ENCODE measurements around the gene ANAPC2. TPM values are rescaled to one million over a fixed set of nuclear protein-coding genes. Genes with fewer than 3 reads are reported as not detected.

Gene ANAPC2
- polyA plus RNA-seq, 1 donor, result 47.0 TPM

- no peak overlapping the region for H3K4me3 ChIP-seq (ENCODE audit: low read length)
Observed at GRCh38 chr9:137221095-137221505, 32.7 kb upstream of the ANAPC2 start.

GRCh38 chr9:137220317-137221094 is 32.1 kb upstream of the ANAPC2 start:
- Histone ChIP-seq H3K4me3 (ENCODE audit: low read length) (no peak overlapping the region), H3K9me3 (ENCODE audit: control insufficient read depth, low read depth, low read length) (peaks cover 9% of the 10 kb centered on the region), H3K27ac (ENCODE audit: low read length) (no peak overlapping the region), H3K27me3 (ENCODE audit: control insufficient read depth, insufficient read depth, low read length) (no peaks in the 10 kb centered on the region), H3K4me1 (ENCODE audit: control insufficient read depth, insufficient read depth, low read length) (peaks cover 48% of the 10 kb centered on the region), H3K36me3 (ENCODE audit: control insufficient read depth, insufficient read depth, low read length) (peaks cover 5% of the 10 kb centered on the region)
- no CpG with 5 or more reads among the region's 52 CpGs for WGBS (ENCODE audit: insufficient coverage, low lambda C conversion rate)
- no peak for DNase-seq

More at GRCh38 chr9:137221095-137221505, 32.7 kb upstream of the ANAPC2 start:
- no peaks in the 10 kb centered on the region for H3K36me3 ChIP-seq (ENCODE audit: control insufficient read depth, insufficient read depth, low read length)
- H3K27me3 ChIP-seq (ENCODE audit: control insufficient read depth, insufficient read depth, low read length), result no peaks in the 10 kb centered on the region
- H3K4me1 ChIP-seq (ENCODE audit: control insufficient read depth, insufficient read depth, low read length), result peaks cover 54% of the 10 kb centered on the region
- H3K9me3 ChIP-seq (ENCODE audit: control insufficient read depth, low read depth, low read length), result peaks cover 9% of the 10 kb centered on the region
- WGBS (ENCODE audit: insufficient coverage, low lambda C conversion rate), result no CpG with 5 or more reads among the region's 14 CpGs
- no peak overlapping the region for H3K27ac ChIP-seq (ENCODE audit: low read length)
- DNase-seq, result no peak

- H3K4me1 ChIP-seq (ENCODE audit: control insufficient read depth, insufficient read depth, low read length), result peaks cover 41% of the 10 kb centered on the region
Observed at GRCh38 chr9:137219757-137220316, 31.5 kb upstream of the ANAPC2 start.

GRCh38 chr9:137218754-137219271 is 30.5 kb upstream of the ANAPC2 start:
- WGBS (ENCODE audit: insufficient coverage, low lambda C conversion rate), result no CpG with 5 or more reads among the region's 12 CpGs
- H3K9me3 ChIP-seq (ENCODE audit: control insufficient read depth, low read depth, low read length), result peaks cover 9% of the 10 kb centered on the region
- no peak overlapping the region for H3K4me3 ChIP-seq (ENCODE audit: low read length)
- peak in 1 of 2 donors; percentile 71 for DNase-seq
- H3K27me3 ChIP-seq (ENCODE audit: control insufficient read depth, insufficient read depth, low read length), result no peaks in the 10 kb centered on the region
- H3K4me1 ChIP-seq (ENCODE audit: control insufficient read depth, insufficient read depth, low read length), result peaks cover 33% of the 10 kb centered on the region
- H3K27ac ChIP-seq (ENCODE audit: low read length), result peak overlapping the region; percentile 66
- peaks cover 13% of the 10 kb centered on the region for H3K36me3 ChIP-seq (ENCODE audit: control insufficient read depth, insufficient read depth, low read length)

More at GRCh38 chr9:137219757-137220316, 31.5 kb upstream of the ANAPC2 start:
- Histone ChIP-seq H3K27ac (ENCODE audit: low read length) (no peak overlapping the region), H3K9me3 (ENCODE audit: control insufficient read depth, low read depth, low read length) (peaks cover 9% of the 10 kb centered on the region), H3K36me3 (ENCODE audit: control insufficient read depth, insufficient read depth, low read length) (peaks cover 11% of the 10 kb centered on the region), H3K4me3 (ENCODE audit: low read length) (no peak overlapping the region), H3K27me3 (ENCODE audit: control insufficient read depth, insufficient read depth, low read length) (no peaks in the 10 kb centered on the region)
- DNase-seq, result no peak
- no CpG with 5 or more reads among the region's 10 CpGs for WGBS (ENCODE audit: insufficient coverage, low lambda C conversion rate)

GRCh38 chr9:137218212-137218753 is 29.9 kb upstream of the ANAPC2 start:
- no CpG with 5 or more reads among the region's 30 CpGs for WGBS (ENCODE audit: insufficient coverage, low lambda C conversion rate)
- no peak for DNase-seq
- H3K36me3 ChIP-seq (ENCODE audit: control insufficient read depth, insufficient read depth, low read length), result peaks cover 13% of the 10 kb centered on the region
- no peaks in the 10 kb centered on the region for H3K27me3 ChIP-seq (ENCODE audit: control insufficient read depth, insufficient read depth, low read length)
- no peak overlapping the region for H3K4me3 ChIP-seq (ENCODE audit: low read length)
- peak overlapping the region; percentile 66 for H3K27ac ChIP-seq (ENCODE audit: low read length)
- H3K9me3 ChIP-seq (ENCODE audit: control insufficient read depth, low read depth, low read length), result peaks cover 9% of the 10 kb centered on the region
- peaks cover 33% of the 10 kb centered on the region for H3K4me1 ChIP-seq (ENCODE audit: control insufficient read depth, insufficient read depth, low read length)

GRCh38 chr9:137217276-137218211 is 29.2 kb upstream of the ANAPC2 start:
- no CpG with 5 or more reads among the region's 36 CpGs for WGBS (ENCODE audit: insufficient coverage, low lambda C conversion rate)
- Histone ChIP-seq H3K4me1 (ENCODE audit: control insufficient read depth, insufficient read depth, low read length) (peaks cover 28% of the 10 kb centered on the region), H3K27ac (ENCODE audit: low read length) (peak overlapping the region; percentile 54), H3K27me3 (ENCODE audit: control insufficient read depth, insufficient read depth, low read length) (no peaks in the 10 kb centered on the region), H3K36me3 (ENCODE audit: control insufficient read depth, insufficient read depth, low read length) (peaks cover 13% of the 10 kb centered on the region), H3K9me3 (ENCODE audit: control insufficient read depth, low read depth, low read length) (peaks cover 9% of the 10 kb centered on the region), H3K4me3 (ENCODE audit: low read length) (peak overlapping the region; percentile 39)
- DNase-seq, result peak; percentile 78 to 88

GRCh38 chr9:137216188-137216965 is 28.0 kb upstream of the ANAPC2 start:
- peaks cover 28% of the 10 kb centered on the region for H3K4me1 ChIP-seq (ENCODE audit: control insufficient read depth, insufficient read depth, low read length)
- WGBS (ENCODE audit: insufficient coverage, low lambda C conversion rate), result no CpG with 5 or more reads among the region's 30 CpGs
- no peaks in the 10 kb centered on the region for H3K27me3 ChIP-seq (ENCODE audit: control insufficient read depth, insufficient read depth, low read length)
- no peak for DNase-seq
- H3K27ac ChIP-seq (ENCODE audit: low read length), result no peak overlapping the region
- H3K36me3 ChIP-seq (ENCODE audit: control insufficient read depth, insufficient read depth, low read length), result peaks cover 13% of the 10 kb centered on the region
- no peak overlapping the region for H3K4me3 ChIP-seq (ENCODE audit: low read length)
- peaks cover 9% of the 10 kb centered on the region for H3K9me3 ChIP-seq (ENCODE audit: control insufficient read depth, low read depth, low read length)

GRCh38 chr9:137215196-137215986 is 27.0 kb upstream of the ANAPC2 start:
- no peak overlapping the region for H3K4me3 ChIP-seq (ENCODE audit: low read length)
- H3K36me3 ChIP-seq (ENCODE audit: control insufficient read depth, insufficient read depth, low read length), result peaks cover 13% of the 10 kb centered on the region
- peaks cover 5% of the 10 kb centered on the region for H3K9me3 ChIP-seq (ENCODE audit: control insufficient read depth, low read depth, low read length)
- no peak overlapping the region for H3K27ac ChIP-seq (ENCODE audit: low read length)
- no peaks in the 10 kb centered on the region for H3K27me3 ChIP-seq (ENCODE audit: control insufficient read depth, insufficient read depth, low read length)
- no CpG with 5 or more reads among the region's 22 CpGs for WGBS (ENCODE audit: insufficient coverage, low lambda C conversion rate)
- no peak for DNase-seq
- H3K4me1 ChIP-seq (ENCODE audit: control insufficient read depth, insufficient read depth, low read length), result peaks cover 28% of the 10 kb centered on the region

- H3K27ac ChIP-seq (ENCODE audit: low read length), result no peak overlapping the region
- no peak for DNase-seq
- WGBS (ENCODE audit: insufficient coverage, low lambda C conversion rate), result no CpG with 5 or more reads among the region's 19 CpGs
- no peaks in the 10 kb centered on the region for H3K9me3 ChIP-seq (ENCODE audit: control insufficient read depth, low read depth, low read length)
- H3K36me3 ChIP-seq (ENCODE audit: control insufficient read depth, insufficient read depth, low read length), result peaks cover 15% of the 10 kb centered on the region
- no peak overlapping the region for H3K4me3 ChIP-seq (ENCODE audit: low read length)
- peaks cover 27% of the 10 kb centered on the region for H3K4me1 ChIP-seq (ENCODE audit: control insufficient read depth, insufficient read depth, low read length)
- no peaks in the 10 kb centered on the region for H3K27me3 ChIP-seq (ENCODE audit: control insufficient read depth, insufficient read depth, low read length)
Observed at GRCh38 chr9:137214620-137215019, 26.3 kb upstream of the ANAPC2 start.
